ENCODE results near the gene CDK1.

CDK1 gene

GRCh38 chr10:60733517-60733822, 44.8 kb upstream of the CDK1 start:
- peak; percentile 55 for TF ChIP-seq CTCF (IDR thresholded peaks at IDR 0.05; ENCODE audit: low read depth, low read length)
- peak overlapping the region; percentile 61 for H3K4me3 ChIP-seq (ENCODE audit: low read depth, low read length)
- H3K27me3 ChIP-seq (ENCODE audit: insufficient read depth, low read depth, severe bottlenecking) = no peaks in the 10 kb centered on the region

DNA sequence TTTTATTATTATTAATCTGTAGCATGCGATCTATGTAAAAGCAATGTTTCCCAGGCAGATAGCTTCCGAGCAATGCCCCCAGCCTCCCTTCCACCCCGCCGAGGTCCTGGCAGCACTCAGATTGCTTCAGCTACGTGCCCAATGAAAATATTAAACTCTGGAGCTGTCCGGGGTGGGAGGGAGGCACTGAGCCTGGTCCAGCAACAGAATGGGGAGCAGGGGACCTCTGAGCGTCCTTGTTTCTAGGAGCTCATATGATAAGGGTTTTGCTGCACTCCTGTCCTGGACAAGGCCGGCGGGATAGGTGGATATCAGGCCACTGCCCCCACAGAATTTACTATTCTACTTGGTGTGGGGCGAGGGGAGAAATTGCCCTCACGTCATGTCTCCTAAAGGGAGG, 44.5 kb upstream of the CDK1 start:
- no peaks in the 10 kb centered on the region for H3K27me3 ChIP-seq (ENCODE audit: insufficient read depth, low read depth, severe bottlenecking)
- no peak overlapping the region for H3K27ac ChIP-seq
- peak overlapping the region; percentile 61 for H3K4me3 ChIP-seq (ENCODE audit: low read depth, low read length)
- H3K9me3 ChIP-seq (ENCODE audit: severe bottlenecking) = no peaks in the 10 kb centered on the region
- no peak for TF ChIP-seq CTCF (IDR thresholded peaks at IDR 0.05; ENCODE audit: low read depth, low read length)
- no peak for DNase-seq
- no peaks in the 10 kb centered on the region for H3K36me3 ChIP-seq

More at GRCh38 chr10:60733517-60733822, 44.8 kb upstream of the CDK1 start:
- H3K27ac ChIP-seq = peak overlapping the region; percentile 9; the same call in 1 of the 2 replicates
- no peak for DNase-seq
- no peaks in the 10 kb centered on the region for H3K9me3 ChIP-seq (ENCODE audit: severe bottlenecking)
- no peaks in the 10 kb centered on the region for H3K36me3 ChIP-seq

DNA sequence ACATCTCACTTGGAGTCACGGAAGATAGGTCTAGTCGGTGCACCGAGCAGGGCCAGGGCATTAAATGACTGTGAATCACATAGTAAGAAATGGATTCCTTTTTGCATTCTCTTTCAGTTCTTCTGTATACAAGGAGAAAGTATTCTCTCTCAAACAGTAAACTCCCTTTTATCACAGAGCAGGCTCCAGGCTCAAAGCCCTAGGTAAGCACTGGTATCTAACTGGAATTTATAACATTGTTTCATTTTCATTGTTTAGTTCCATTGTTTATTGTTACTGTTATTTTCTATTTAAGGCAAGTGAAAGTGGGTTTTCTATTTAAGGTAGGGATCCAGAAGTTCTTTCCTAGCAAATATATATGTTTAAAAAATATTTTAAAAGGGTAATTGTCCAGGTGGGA, 44.1 kb upstream of the CDK1 start:
- DNase-seq = no peak
- H3K27ac ChIP-seq = no peak overlapping the region
- no peaks in the 10 kb centered on the region for H3K27me3 ChIP-seq (ENCODE audit: insufficient read depth, low read depth, severe bottlenecking)
- no peak for TF ChIP-seq CTCF (IDR thresholded peaks at IDR 0.05; ENCODE audit: low read depth, low read length)
- no peak overlapping the region for H3K4me3 ChIP-seq (ENCODE audit: low read depth, low read length)
- H3K36me3 ChIP-seq = no peaks in the 10 kb centered on the region
- no peaks in the 10 kb centered on the region for H3K9me3 ChIP-seq (ENCODE audit: severe bottlenecking)

- H3K27me3 ChIP-seq (ENCODE audit: insufficient read depth, low read depth, severe bottlenecking) = no peaks in the 10 kb centered on the region
- no peak for TF ChIP-seq CTCF (IDR thresholded peaks at IDR 0.05; ENCODE audit: low read depth, low read length)
- no peaks in the 10 kb centered on the region for H3K9me3 ChIP-seq (ENCODE audit: severe bottlenecking)
- no peak for DNase-seq
- H3K27ac ChIP-seq = no peak overlapping the region
- no peak overlapping the region for H3K4me3 ChIP-seq (ENCODE audit: low read depth, low read length)
- H3K36me3 ChIP-seq = no peaks in the 10 kb centered on the region
Measured at GRCh38 chr10:60735244-60735643, 43.0 kb upstream of the CDK1 start.

- TF ChIP-seq CTCF (IDR thresholded peaks at IDR 0.05; ENCODE audit: low read depth, low read length) = no peak
- no peak for DNase-seq
- H3K27me3 ChIP-seq (ENCODE audit: insufficient read depth, low read depth, severe bottlenecking) = no peaks in the 10 kb centered on the region
- no peaks in the 10 kb centered on the region for H3K9me3 ChIP-seq (ENCODE audit: severe bottlenecking)
- H3K36me3 ChIP-seq = no peaks in the 10 kb centered on the region
- no peak overlapping the region for H3K27ac ChIP-seq
- H3K4me3 ChIP-seq (ENCODE audit: low read depth, low read length) = no peak overlapping the region
Measured at GRCh38 chr10:60737242-60737641, 41.0 kb upstream of the CDK1 start.

GRCh38 chr10:60739558-60739957, 38.7 kb upstream of the CDK1 start:
- DNase-seq = no peak
- Histone ChIP-seq H3K27ac (no peak overlapping the region), H3K27me3 (ENCODE audit: insufficient read depth, low read depth, severe bottlenecking) (no peaks in the 10 kb centered on the region), H3K36me3 (no peaks in the 10 kb centered on the region), H3K9me3 (ENCODE audit: severe bottlenecking) (no peaks in the 10 kb centered on the region), H3K4me3 (ENCODE audit: low read depth, low read length) (no peak overlapping the region)
- TF ChIP-seq CTCF (IDR thresholded peaks at IDR 0.05; ENCODE audit: low read depth, low read length) = no peak

All from WERI-Rb-1 (cell line).